K562 (cell line): Measurements from ENCODE around the gene PSMC3IP. TPM values are rescaled to one million over a fixed set of nuclear protein-coding genes. Genes with fewer than 3 reads are reported as not detected.

Source experiments
- ATAC-seq: fragments of 200-7000 bp; cut with Tn5 transposase; 3 replicates; pipeline ENCODE4 v1.9.1; 2020; ENCODE audit warnings: moderate library complexity
- BruUV-seq: library from RNA; stranded (reverse); fragments of 400-500 nt; replicated peaks from 2 replicates; lab custom pipeline; 2021; lab: Mats Ljungman, UMichigan
- CTCF ChIA-PET: fragments of 300-600 bp; formaldehyde crosslinking; extraction: SDS; loops from one replicate; lab custom pipeline; 2021; ENCODE audit warnings: low intra/inter-chr PET ratio; lab: Yijun Ruan, JAX
- POLR2A ChIA-PET: fragments of 300-600, 350-650 bp; sonication (Branson Sonifier 250); formaldehyde crosslinking; extraction: SDS; loops from one replicate; lab custom pipeline; 2021; ENCODE audit warnings: antibody characterized with exemption, inconsistent platforms; lab: Yijun Ruan, JAX
- DNase-seq, 4 experiments: peaks; one replicate each; pipeline versions ENCODE4 v3.0.0 to v3.0.0-alpha.2; 2011 to 2018; ENCODE audit warnings: low spot score in 3 of 4, mixed read lengths in 3 of 4; ENCODE audit errors: extremely low read depth in 1 of 4
- FAIRE-seq: peaks from 2 replicates; lab custom pipeline; 2011; peaks lifted over from hg19 to GRCh38; lab: Jason Lieb, UNC
- H2AFZ ChIP-seq: 2 replicates; pipeline ENCODE4 v1.6.0; 2011; ENCODE audit warnings: low read depth, low read length, control low read depth, inconsistent platforms
- H3K27ac ChIP-seq: fragments of 200-600 bp; 3 replicates; pipeline ENCODE4 v1.8.0; 2011; ENCODE audit warnings: low read depth, mild to moderate bottlenecking, control low read depth, inconsistent platforms, low read length, moderate library complexity, mixed read lengths; ENCODE audit errors: extremely low read depth
- H3K27me3 ChIP-seq, 2 experiments: fragments of 300-600 bp in 1 of 2; 2 replicates in 1 of 2; 3 replicates in 1 of 2; pipeline versions ENCODE4 v1.6.0 to v1.8.0; 2011; ENCODE audit warnings: inconsistent platforms in 2 of 2, low read length in 2 of 2, mild to moderate bottlenecking in 1 of 2, mixed read lengths in 1 of 2, moderate library complexity in 1 of 2; ENCODE audit not compliant: control insufficient read depth in 2 of 2, insufficient read depth in 2 of 2
- H3K36me3 ChIP-seq: fragments of 300-600 bp; 3 replicates; pipeline ENCODE4 v1.8.0; 2011; ENCODE audit warnings: mild to moderate bottlenecking, low read length, inconsistent platforms; ENCODE audit not compliant: control insufficient read depth, insufficient read depth
- H3K4me1 ChIP-seq, 2 experiments: fragments of 200-600 bp in 1 of 2; replicated peaks in 1 of 2; 2 replicates in 1 of 2; 3 replicates in 1 of 2; pipeline versions ENCODE4 v1.5.1 to v1.8.0; 2011; ENCODE audit warnings: inconsistent platforms in 2 of 2, low read length in 2 of 2, mild to moderate bottlenecking in 1 of 2, mixed read lengths in 1 of 2, moderate library complexity in 1 of 2; ENCODE audit not compliant: control insufficient read depth in 2 of 2, insufficient read depth in 2 of 2
- H3K4me2 ChIP-seq: 2 replicates; pipeline ENCODE4 v1.6.1; 2011; ENCODE audit warnings: low read length, control low read depth, inconsistent platforms, mixed read lengths; ENCODE audit not compliant: insufficient read depth
- H3K4me3 ChIP-seq: fragments of 200-600 bp; sonication (generic), shearing (Covaris generic); 2 replicates; pipeline ENCODE4 v1.5.1; 2016; ENCODE audit warnings: control low read depth, inconsistent platforms
- H3K79me2 ChIP-seq: fragments of 200-600 bp; 3 replicates; pipeline ENCODE4 v1.8.0; 2011; ENCODE audit warnings: low read length, inconsistent platforms; ENCODE audit not compliant: control insufficient read depth, insufficient read depth
- H3K9ac ChIP-seq, 2 experiments: 2 replicates each; pipeline versions ENCODE4 v1.6.0 to v1.6.1; 2011; ENCODE audit warnings: low read depth in 2 of 2, low read length in 2 of 2, control low read depth in 1 of 2, inconsistent platforms in 1 of 2, mild to moderate bottlenecking in 1 of 2, mixed read lengths in 1 of 2; ENCODE audit not compliant: insufficient read depth in 1 of 2
- H3K9me1 ChIP-seq: one replicate; pipeline ENCODE4 v1.6.0; 2011; ENCODE audit warnings: inconsistent platforms, mild to moderate bottlenecking, low read length, moderate library complexity; ENCODE audit not compliant: control insufficient read depth, insufficient read depth
- H3K9me3 ChIP-seq: replicated peaks from 2 replicates; pipeline ENCODE4 v1.5.1; 2011; ENCODE audit warnings: low read depth, low read length, inconsistent platforms; ENCODE audit not compliant: control insufficient read depth, insufficient read depth
- H4K20me1 ChIP-seq: replicated peaks from 2 replicates; pipeline ENCODE4 v1.6.1; 2011; ENCODE audit warnings: low read length, inconsistent platforms, mixed read lengths; ENCODE audit not compliant: control insufficient read depth, insufficient read depth
- ASH1L ChIP-seq: fragments of 450-650 bp; IDR thresholded peaks from 2 replicates; pipeline ENCODE4 v1.6.1; 2018; ENCODE audit warnings: borderline replicate concordance, mild to moderate bottlenecking, low read depth; ENCODE audit not compliant: partially characterized antibody
- BMI1 ChIP-seq: fragments of 150-350 bp; IDR thresholded peaks from 2 replicates; pipeline ENCODE4 v1.6.1; 2014; ENCODE audit warnings: low read length
- CHD2 ChIP-seq: IDR thresholded peaks from 2 replicates; pipeline ENCODE4 v1.6.1; 2011; ENCODE audit warnings: low read depth, low read length
- MAFG ChIP-seq: fragments of 450-650 bp; conservative IDR thresholded peaks from 2 replicates; pipeline ENCODE4 v1.6.1; 2016; ENCODE audit warnings: missing genetic modification characterization, missing compliant biosample characterization
- MED1 ChIP-seq: sonication (generic); formaldehyde crosslinking; IDR thresholded peaks from 2 replicates; pipeline ENCODE4 v1.8.1; 2023; ENCODE audit warnings: missing genetic modification reagents, borderline replicate concordance
- NCOA1 ChIP-seq: fragments of 450-650 bp; IDR thresholded peaks from 2 replicates; pipeline ENCODE4 v1.6.1; 2016; ENCODE audit warnings: low read depth
- NONO ChIP-seq, 2 experiments: fragments of 200-400 bp in 1 of 2; fragments of 450-650 bp in 1 of 2; formaldehyde crosslinking in 1 of 2; IDR thresholded peaks; 2 replicates each; pipeline ENCODE4 v1.6.1; 2017; ENCODE audit warnings: low read depth in 2 of 2, mild to moderate bottlenecking in 2 of 2, moderate library complexity in 2 of 2, low read length in 1 of 2
- SRSF9 ChIP-seq: fragments of 200-400 bp; formaldehyde crosslinking; IDR thresholded peaks from 2 replicates; pipeline ENCODE4 v1.6.1; 2017; ENCODE audit warnings: low read depth, low read length, borderline replicate concordance
- TOE1 ChIP-seq, 2 experiments: fragments of 450-650 bp in 1 of 2; sonication (generic) in 1 of 2; formaldehyde crosslinking in 1 of 2; IDR thresholded peaks; 2 replicates each; pipeline versions ENCODE4 v1.7.1 to v1.8.0; 2016 to 2022; ENCODE audit warnings: borderline replicate concordance in 2 of 2, mild to moderate bottlenecking in 2 of 2, antibody characterized with exemption in 1 of 2, inconsistent platforms in 1 of 2, low read depth in 1 of 2, missing genetic modification reagents in 1 of 2, moderate library complexity in 1 of 2
- ZNF134 ChIP-seq: fragments of 250-450 bp; sonication (Bioruptor Pico); conservative IDR thresholded peaks from 2 replicates; pipeline ENCODE4 v1.4.0; 2020
- WGBS: fragments of 100-300 bp; shearing (Covaris generic); methylation state at CpG from one replicate; pipeline ENCODE4 v1.1.6; 2016; ENCODE audit warnings: low coverage, mixed read lengths; ENCODE audit not compliant: insufficient coverage; ENCODE audit errors: missing lambda C conversion rate; 5-methylcytosine and 5-hydroxymethylcytosine counted together
- in situ Hi-C: fragments of 300-500 bp; cut with MboI; formaldehyde crosslinking; loops from 4 replicates; pipeline ENCODE4 v1.15.0; 2018; ENCODE audit warnings: inconsistent platforms, mixed read lengths
- intact Hi-C: fragments of 100-400 bp; cut with micrococcal nuclease; formaldehyde crosslinking; loops from 2 replicates; pipeline ENCODE4 v1.14.2; 2022
- polyA plus RNA-seq, 8 experiments: library from polyadenylated mRNA; depleted of rRNA in 4 of 8; stranded (reverse) in 5 of 8; unstranded in 3 of 8; fragments of >200 nt; fragmentation: Nextera tagmentation in 2 of 8; fragmentation: Illumina TruSeq in 1 of 8; extraction: Ambion mirVana in 2 of 8; extraction: Trizol in 1 of 8; gene quantifications; 2 replicates each; pipeline versions ENCODE4 v1.2.1 to v1.2.3, GENCODE V29; 2011 to 2014; ENCODE audit warnings: inconsistent platforms in 1 of 8, missing spikeins in 1 of 8
- total RNA-seq, 7 experiments: library from RNA; depleted of rRNA in 6 of 7; stranded (reverse); fragments of >200 nt in 6 of 7; fragmentation: Illumina TruSeq in 2 of 7; extraction: Trizol in 2 of 7; gene quantifications; 2 replicates each; pipeline versions ENCODE4 v1.2.1 to v1.2.3, GENCODE V29; 2011 to 2021; ENCODE audit warnings: low replicate concordance in 1 of 7
- TF ChIP-seq, protein P1 (sequence below): sonication (generic); formaldehyde crosslinking; IDR thresholded peaks from 2 replicates; pipeline ENCODE4 v1.8.1; 2023; ENCODE audit warnings: mild to moderate bottlenecking, missing genetic modification reagents, moderate library complexity
- TF ChIP-seq, protein P2 (sequence below): fragments of 250-450 bp; sonication (Bioruptor Pico); IDR thresholded peaks from 2 replicates; pipeline ENCODE4 v1.5.1; 2021; ENCODE audit warnings: mild to moderate bottlenecking
- TF ChIP-seq, protein P3 (sequence below): fragments of 450-650 bp; IDR thresholded peaks from 2 replicates; pipeline ENCODE4 v1.7.1; 2018; ENCODE audit warnings: mild to moderate bottlenecking, low read depth; ENCODE audit not compliant: partially characterized antibody

PSMC3IP gene
- total and polyA plus RNA-seq, 9 of the 15 experiments (the other 6 are each of a cell fraction or from before 2014, with no cell fraction given): 13.8 to 65.6 (median 32.8) TPM

DNA sequence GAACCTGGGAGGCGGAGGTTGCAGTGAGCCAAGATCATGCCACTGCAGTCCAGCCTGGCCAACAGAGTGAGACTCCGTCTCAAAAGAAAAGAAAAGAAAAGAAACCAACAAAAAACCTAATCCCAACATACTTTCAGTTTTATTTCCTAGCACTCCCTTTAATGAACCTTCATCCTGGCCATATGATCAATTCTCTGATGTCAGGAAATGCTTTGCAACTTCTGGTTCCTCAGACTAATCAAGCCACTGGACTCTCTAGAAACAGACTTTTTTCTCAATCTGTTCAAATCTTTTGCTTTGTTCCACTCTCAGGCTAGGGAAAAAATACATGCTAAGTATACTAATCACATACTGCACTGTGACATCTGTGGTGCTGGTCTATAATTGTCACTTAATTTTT, 13.4 kb upstream of the PSMC3IP start:
- intact Hi-C loops (no loop called here), in situ Hi-C loops (no loop called here)
- Histone ChIP-seq H3K9ac (no peak overlapping the region), H2AFZ (no peak overlapping the region), H3K79me2 (peaks cover 5% of the 10 kb centered on the region; the same call in 2 of the 3 replicates), H3K9me3 (no peaks in the 10 kb centered on the region), H3K27ac (no peak overlapping the region), H3K9me1 (no peaks in the 10 kb centered on the region), H4K20me1 (no peaks in the 10 kb centered on the region), H3K4me2 (no peak overlapping the region), H3K4me1 (no peaks in the 10 kb centered on the region; a peak in 1 of 5 replicates), H3K27me3 (no peaks in the 10 kb centered on the region), H3K36me3 (peaks cover 62% of the 10 kb centered on the region; the same call in 2 of the 3 replicates), H3K4me3 (no peak overlapping the region)
- no peak for DNase-seq
- ChIA-PET POLR2A (interaction anchor here (1.5 to 2.8 kb wide), 2 partner anchors 9 to 12 kb away, joined by 3 to 16 read pairs; partner anchors contain the start of gene PSMC3IP), CTCF (no interaction called here)
- TF ChIP-seq ZNF134 (CRISPR knock-in tag): no peak
- TF ChIP-seq, protein P1, sequence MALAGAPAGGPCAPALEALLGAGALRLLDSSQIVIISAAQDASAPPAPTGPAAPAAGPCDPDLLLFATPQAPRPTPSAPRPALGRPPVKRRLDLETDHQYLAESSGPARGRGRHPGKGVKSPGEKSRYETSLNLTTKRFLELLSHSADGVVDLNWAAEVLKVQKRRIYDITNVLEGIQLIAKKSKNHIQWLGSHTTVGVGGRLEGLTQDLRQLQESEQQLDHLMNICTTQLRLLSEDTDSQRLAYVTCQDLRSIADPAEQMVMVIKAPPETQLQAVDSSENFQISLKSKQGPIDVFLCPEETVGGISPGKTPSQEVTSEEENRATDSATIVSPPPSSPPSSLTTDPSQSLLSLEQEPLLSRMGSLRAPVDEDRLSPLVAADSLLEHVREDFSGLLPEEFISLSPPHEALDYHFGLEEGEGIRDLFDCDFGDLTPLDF (CRISPR knock-in tag): no peak
- TF ChIP-seq, protein P2, sequence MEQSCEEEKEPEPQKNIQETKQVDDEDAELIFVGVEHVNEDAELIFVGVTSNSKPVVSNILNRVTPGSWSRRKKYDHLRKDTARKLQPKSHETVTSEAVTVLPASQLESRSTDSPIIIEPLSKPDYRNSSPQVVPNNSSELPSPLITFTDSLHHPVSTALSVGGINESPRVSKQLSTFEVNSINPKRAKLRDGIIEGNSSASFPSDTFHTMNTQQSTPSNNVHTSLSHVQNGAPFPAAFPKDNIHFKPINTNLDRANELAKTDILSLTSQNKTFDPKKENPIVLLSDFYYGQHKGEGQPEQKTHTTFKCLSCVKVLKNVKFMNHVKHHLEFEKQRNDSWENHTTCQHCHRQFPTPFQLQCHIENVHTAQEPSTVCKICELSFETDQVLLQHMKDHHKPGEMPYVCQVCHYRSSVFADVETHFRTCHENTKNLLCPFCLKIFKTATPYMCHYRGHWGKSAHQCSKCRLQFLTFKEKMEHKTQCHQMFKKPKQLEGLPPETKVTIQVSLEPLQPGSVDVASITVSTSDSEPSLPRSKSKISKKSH (CRISPR knock-in tag): no peak
- TF ChIP-seq BMI1: no peak
- no peak for TF ChIP-seq NCOA1
- no peak for TF ChIP-seq TOE1 (IDR thresholded peaks at IDR 0.05; ENCODE audit: borderline replicate concordance)
- no peak for TF ChIP-seq TOE1 (CRISPR knock-in tag; IDR thresholded peaks at IDR 0.05; ENCODE audit: borderline replicate concordance, low read depth)
- no peak for TF ChIP-seq ASH1L
- no peak for TF ChIP-seq NONO (IDR thresholded peaks at IDR 0.05; ENCODE audit: low read depth in 2 of 2, low read length in 1 of 2)
- TF ChIP-seq SRSF9: no peak
- TF ChIP-seq MAFG (tag): no peak
- TF ChIP-seq MED1 (CRISPR knock-in tag): no peak
- no peak for TF ChIP-seq CHD2
- TF ChIP-seq, protein P3, sequence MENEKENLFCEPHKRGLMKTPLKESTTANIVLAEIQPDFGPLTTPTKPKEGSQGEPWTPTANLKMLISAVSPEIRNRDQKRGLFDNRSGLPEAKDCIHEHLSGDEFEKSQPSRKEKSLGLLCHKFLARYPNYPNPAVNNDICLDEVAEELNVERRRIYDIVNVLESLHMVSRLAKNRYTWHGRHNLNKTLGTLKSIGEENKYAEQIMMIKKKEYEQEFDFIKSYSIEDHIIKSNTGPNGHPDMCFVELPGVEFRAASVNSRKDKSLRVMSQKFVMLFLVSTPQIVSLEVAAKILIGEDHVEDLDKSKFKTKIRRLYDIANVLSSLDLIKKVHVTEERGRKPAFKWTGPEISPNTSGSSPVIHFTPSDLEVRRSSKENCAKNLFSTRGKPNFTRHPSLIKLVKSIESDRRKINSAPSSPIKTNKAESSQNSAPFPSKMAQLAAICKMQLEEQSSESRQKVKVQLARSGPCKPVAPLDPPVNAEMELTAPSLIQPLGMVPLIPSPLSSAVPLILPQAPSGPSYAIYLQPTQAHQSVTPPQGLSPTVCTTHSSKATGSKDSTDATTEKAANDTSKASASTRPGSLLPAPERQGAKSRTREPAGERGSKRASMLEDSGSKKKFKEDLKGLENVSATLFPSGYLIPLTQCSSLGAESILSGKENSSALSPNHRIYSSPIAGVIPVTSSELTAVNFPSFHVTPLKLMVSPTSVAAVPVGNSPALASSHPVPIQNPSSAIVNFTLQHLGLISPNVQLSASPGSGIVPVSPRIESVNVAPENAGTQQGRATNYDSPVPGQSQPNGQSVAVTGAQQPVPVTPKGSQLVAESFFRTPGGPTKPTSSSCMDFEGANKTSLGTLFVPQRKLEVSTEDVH: no peak
- no TSS peak for BruUV-seq
- 93% methylated on average over 2 of the region's 2 CpGs for WGBS
- ATAC-seq: no peak
- no peak for FAIRE-seq
